Endodermal cell (in vitro differentiated cells): Measurements from ENCODE around the gene CACTIN. TPM values are rescaled to one million over a fixed set of nuclear protein-coding genes. Genes with fewer than 3 reads are reported as not detected.

Experiments used
- DNase-seq: peaks from one replicate; pipeline ENCODE4 v3.0.0-alpha.2; 2017
- H3K27ac ChIP-seq: 2 replicates; pipeline ENCODE4 v1.5.1; 2013; ENCODE audit warnings: mild to moderate bottlenecking, low read depth, low read length, moderate library complexity
- H3K27me3 ChIP-seq: 2 replicates; pipeline ENCODE4 v1.6.1; 2013; ENCODE audit warnings: mild to moderate bottlenecking, low read length, moderate library complexity; ENCODE audit not compliant: insufficient read depth, control insufficient read depth, poor library complexity, severe bottlenecking
- H3K36me3 ChIP-seq: 2 replicates; pipeline ENCODE4 v1.7.0; 2013; ENCODE audit warnings: mild to moderate bottlenecking, low read length, moderate library complexity; ENCODE audit not compliant: control insufficient read depth, insufficient read depth
- H3K4me1 ChIP-seq: one replicate; pipeline ENCODE4 v1.7.0; 2013; ENCODE audit warnings: low read length; ENCODE audit not compliant: control insufficient read depth, insufficient read depth
- H3K4me3 ChIP-seq: 2 replicates; pipeline ENCODE4 v1.5.1; 2013; ENCODE audit warnings: mild to moderate bottlenecking, low read length, moderate library complexity
- H3K9ac ChIP-seq: 2 replicates; pipeline ENCODE4 v1.6.1; 2013; ENCODE audit warnings: mild to moderate bottlenecking, low read length, moderate library complexity; ENCODE audit not compliant: poor library complexity, severe bottlenecking; ENCODE audit errors: extremely low read depth
- H3K9me3 ChIP-seq: 2 replicates; pipeline ENCODE4 v1.6.1; 2013; ENCODE audit warnings: mild to moderate bottlenecking, low read length, moderate library complexity; ENCODE audit not compliant: control insufficient read depth
- H3K27ac Mint-ChIP-seq: 2 replicates; pipeline ENCODE4 v1.8.0; 2020; ENCODE audit warnings: mixed read lengths
- H3K27me3 Mint-ChIP-seq: 2 replicates; pipeline ENCODE4 v1.8.0; 2021; ENCODE audit warnings: mild to moderate bottlenecking, mixed read lengths; ENCODE audit not compliant: insufficient read depth
- H3K36me3 Mint-ChIP-seq: 2 replicates; pipeline ENCODE4 v1.8.0; 2020; ENCODE audit warnings: low read depth, mixed read lengths
- H3K4me1 Mint-ChIP-seq: 2 replicates; pipeline ENCODE4 v1.8.0; 2020; ENCODE audit warnings: mixed read lengths
- H3K4me3 Mint-ChIP-seq: 2 replicates; pipeline ENCODE4 v1.8.0; 2020; ENCODE audit warnings: mild to moderate bottlenecking, moderate library complexity, mixed read lengths
- H3K9me3 Mint-ChIP-seq: 2 replicates; pipeline ENCODE4 v1.8.0; 2020; ENCODE audit warnings: mild to moderate bottlenecking, mixed read lengths
- WGBS, 2 experiments: methylation state at CpG; one replicate each; pipeline versions ENCODE4 v1.1.5 to v1.1.7; 2013; ENCODE audit warnings: missing lambda C conversion rate in 2 of 2, mixed read lengths in 1 of 2; ENCODE audit not compliant: insufficient coverage in 1 of 2, insufficient read length in 1 of 2; 5-methylcytosine and 5-hydroxymethylcytosine counted together
- total RNA-seq, 2 donors: library from RNA; stranded (reverse); fragmentation: NEBNext Ultra II Directional in 1 of 2; extraction: Animal tissue kit (Norgen Biotek cat#: 25700) in 1 of 2; gene quantifications; 2 replicates in 1 of 2; 3 replicates in 1 of 2; pipeline ENCODE4 v1.2.1, GENCODE V29; 2021
- TF ChIP-seq, protein P1 (sequence below): fragments of 200-600 bp; sonication (generic); conservative IDR thresholded peaks from 2 replicates; pipeline ENCODE4 v1.5.0; 2021; ENCODE audit warnings: antibody characterized with exemption, mild to moderate bottlenecking

Gene CACTIN
- total RNA-seq, 2 donors from 2014 or later, result 31.5 to 33.5 TPM

DNA sequence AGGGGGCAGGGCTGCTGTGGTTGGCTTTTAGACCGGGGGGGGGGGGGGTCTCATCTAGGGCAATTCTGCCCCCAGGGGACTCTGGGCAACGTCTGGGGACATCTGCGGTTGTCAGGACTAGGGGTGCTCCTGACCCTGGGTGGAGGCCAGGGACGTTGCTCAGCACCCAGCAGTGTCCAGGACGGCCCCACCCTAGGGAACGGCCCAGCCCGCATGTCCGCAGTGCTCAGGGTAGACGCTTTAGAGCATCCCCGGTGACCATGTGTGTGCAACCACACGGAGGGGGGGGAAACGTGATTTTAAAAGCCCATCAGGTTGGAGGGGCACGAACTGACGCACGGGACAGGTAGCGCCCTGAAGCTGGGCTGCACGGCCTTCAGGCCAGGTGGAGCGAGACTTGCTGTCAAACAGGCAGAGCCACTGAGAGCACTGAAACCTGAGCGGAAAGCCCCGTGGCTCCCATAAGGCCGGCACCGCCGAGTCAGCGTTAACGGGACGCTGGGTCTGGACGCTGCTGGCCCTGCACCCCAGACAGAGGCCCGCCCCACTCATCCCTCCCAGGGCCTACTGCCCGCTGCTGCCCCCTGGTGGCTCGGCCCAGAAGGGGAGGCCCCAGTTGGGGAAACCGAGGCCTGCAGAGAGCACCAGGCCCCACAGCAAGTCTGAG lies 8.3 kb downstream of the CACTIN start:
- TF ChIP-seq, protein P1, sequence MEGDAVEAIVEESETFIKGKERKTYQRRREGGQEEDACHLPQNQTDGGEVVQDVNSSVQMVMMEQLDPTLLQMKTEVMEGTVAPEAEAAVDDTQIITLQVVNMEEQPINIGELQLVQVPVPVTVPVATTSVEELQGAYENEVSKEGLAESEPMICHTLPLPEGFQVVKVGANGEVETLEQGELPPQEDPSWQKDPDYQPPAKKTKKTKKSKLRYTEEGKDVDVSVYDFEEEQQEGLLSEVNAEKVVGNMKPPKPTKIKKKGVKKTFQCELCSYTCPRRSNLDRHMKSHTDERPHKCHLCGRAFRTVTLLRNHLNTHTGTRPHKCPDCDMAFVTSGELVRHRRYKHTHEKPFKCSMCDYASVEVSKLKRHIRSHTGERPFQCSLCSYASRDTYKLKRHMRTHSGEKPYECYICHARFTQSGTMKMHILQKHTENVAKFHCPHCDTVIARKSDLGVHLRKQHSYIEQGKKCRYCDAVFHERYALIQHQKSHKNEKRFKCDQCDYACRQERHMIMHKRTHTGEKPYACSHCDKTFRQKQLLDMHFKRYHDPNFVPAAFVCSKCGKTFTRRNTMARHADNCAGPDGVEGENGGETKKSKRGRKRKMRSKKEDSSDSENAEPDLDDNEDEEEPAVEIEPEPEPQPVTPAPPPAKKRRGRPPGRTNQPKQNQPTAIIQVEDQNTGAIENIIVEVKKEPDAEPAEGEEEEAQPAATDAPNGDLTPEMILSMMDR, result peak; percentile 94
- Histone ChIP-seq H3K27ac (no peak overlapping the region), H3K9ac (no peak overlapping the region), H3K9me3 (no peaks in the 10 kb centered on the region), H3K4me1 (no peaks in the 10 kb centered on the region), H3K36me3 (peaks cover 15% of the 10 kb centered on the region), H3K4me3 (no peak overlapping the region), H3K27me3 (no peaks in the 10 kb centered on the region)
- no peaks in the 10 kb centered on the region for H3K27me3 Mint-ChIP-seq
- DNase-seq, result peak; percentile 89
- no peak overlapping the region for H3K4me3 Mint-ChIP-seq
- no peak overlapping the region for H3K27ac Mint-ChIP-seq
- H3K36me3 Mint-ChIP-seq, result peaks cover 21% of the 10 kb centered on the region
- H3K9me3 Mint-ChIP-seq, result no peaks in the 10 kb centered on the region
- H3K4me1 Mint-ChIP-seq, result no peaks in the 10 kb centered on the region
- 83 to 84% methylated on average over 24 to 31 of the region's 31 CpGs for WGBS, 2 experiments

DNA sequence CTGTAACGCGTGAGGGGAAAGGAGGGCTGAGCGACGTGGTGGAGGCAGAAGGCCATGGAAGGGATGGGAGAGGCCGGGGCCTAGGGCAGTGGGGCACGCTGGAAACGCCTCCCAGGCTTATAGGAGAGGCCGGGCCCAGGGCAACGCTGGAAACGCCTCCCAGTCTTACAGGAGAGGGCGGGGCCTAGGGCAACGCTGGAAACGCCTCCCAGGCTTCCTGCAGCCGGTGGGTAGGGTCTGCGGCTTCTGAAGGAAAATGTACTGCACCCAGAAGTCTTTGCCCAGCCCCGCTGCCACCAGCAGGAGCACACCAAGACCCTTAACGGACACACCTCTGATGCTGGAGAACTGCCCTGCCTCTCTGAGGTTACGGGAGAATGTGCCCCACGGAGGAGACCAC lies 9.1 kb downstream of the CACTIN start:
- Mint-ChIP-seq H3K27ac (no peak overlapping the region), H3K9me3 (no peaks in the 10 kb centered on the region), H3K4me1 (no peaks in the 10 kb centered on the region), H3K36me3 (peaks cover 15% of the 10 kb centered on the region), H3K4me3 (no peak overlapping the region), H3K27me3 (no peaks in the 10 kb centered on the region)
- H3K9ac ChIP-seq, result no peak overlapping the region
- WGBS, 2 experiments, result 87 to 89% methylated on average over 9 to 19 of the region's 19 CpGs
- no peaks in the 10 kb centered on the region for H3K27me3 ChIP-seq
- peaks cover 13% of the 10 kb centered on the region for H3K36me3 ChIP-seq
- H3K4me1 ChIP-seq, result no peaks in the 10 kb centered on the region
- DNase-seq, result peak; percentile 78
- H3K4me3 ChIP-seq, result no peak overlapping the region
- no peaks in the 10 kb centered on the region for H3K9me3 ChIP-seq
- H3K27ac ChIP-seq, result no peak overlapping the region
- TF ChIP-seq, protein P1, result no peak

DNA sequence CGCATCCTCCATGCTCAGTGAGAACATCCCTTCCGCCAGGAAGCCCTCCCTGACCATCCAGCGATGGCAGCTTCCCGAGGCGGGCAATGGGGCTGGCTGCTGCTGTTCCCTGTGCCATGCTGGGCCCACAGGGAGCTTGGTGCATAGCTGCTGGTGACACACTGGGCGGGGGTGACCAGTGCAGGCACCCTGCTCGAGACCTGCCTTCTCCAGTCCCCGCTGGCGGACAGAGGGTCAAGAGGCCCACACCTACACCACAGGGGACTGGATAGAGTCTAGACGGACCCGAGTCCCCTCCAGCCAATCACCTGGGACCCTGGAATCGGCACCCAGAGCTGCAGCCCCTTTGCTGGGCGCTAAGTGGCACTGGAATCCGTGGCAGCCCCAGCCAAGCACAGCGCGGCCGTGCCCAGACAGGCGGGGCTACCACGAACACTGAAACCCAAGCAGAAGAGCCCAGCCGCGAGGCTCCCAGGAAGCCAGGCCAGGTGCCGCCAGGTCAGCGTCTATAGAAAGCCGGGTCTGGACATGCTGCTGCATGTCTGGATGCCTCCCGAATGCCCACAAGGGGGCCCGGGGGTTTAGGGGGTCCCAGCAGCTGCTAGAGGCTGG lies 11.0 kb downstream of the CACTIN start:
- WGBS, 2 experiments, result 96% methylated on average over 16 to 26 of the region's 26 CpGs
- no peaks in the 10 kb centered on the region for H3K4me1 ChIP-seq
- Mint-ChIP-seq H3K27ac (no peak overlapping the region), H3K4me1 (no peaks in the 10 kb centered on the region), H3K4me3 (no peak overlapping the region), H3K9me3 (no peaks in the 10 kb centered on the region), H3K36me3 (peaks cover 14% of the 10 kb centered on the region), H3K27me3 (no peaks in the 10 kb centered on the region)
- peaks cover 11% of the 10 kb centered on the region for H3K36me3 ChIP-seq
- H3K27ac ChIP-seq, result no peak overlapping the region
- no peak overlapping the region for H3K4me3 ChIP-seq
- TF ChIP-seq, protein P1, result peak; percentile 20
- H3K27me3 ChIP-seq, result no peaks in the 10 kb centered on the region
- DNase-seq, result no peak
- no peaks in the 10 kb centered on the region for H3K9me3 ChIP-seq
- no peak overlapping the region for H3K9ac ChIP-seq
